ENCODE results near the gene EWSR1.

The EWSR1 gene

GRCh38 chr22:29298641-29299040, 30.6 kb downstream of the EWSR1 start:
- Histone ChIP-seq H3K9ac (ENCODE audit: low read length) (no peak overlapping the region), H3K27ac (ENCODE audit: low read depth, low read length) (no peak overlapping the region), H4K5ac (ENCODE audit: low read length) (no peak overlapping the region), H2BK5ac (ENCODE audit: low read length) (no peak overlapping the region), H4K8ac (ENCODE audit: low read depth, low read length) (no peak overlapping the region), H3K79me1 (ENCODE audit: low read length) (peaks cover 9% of the 10 kb centered on the region), H2BK15ac (replicated peaks; ENCODE audit: low read depth) (no peak overlapping the region), H2AK5ac (ENCODE audit: low read length) (no peak overlapping the region), H2BK120ac (ENCODE audit: low read depth, low read length) (no peak overlapping the region), H3K27me3 (ENCODE audit: insufficient read depth, low read length, poor library complexity) (no peaks in the 10 kb centered on the region), H3K36me3 (ENCODE audit: control insufficient read depth, insufficient read depth, low read length) (peaks cover 40% of the 10 kb centered on the region), H3K18ac (ENCODE audit: low read length) (no peak overlapping the region), H3K4me3 (ENCODE audit: low read length) (no peak overlapping the region), H3K79me2 (ENCODE audit: control insufficient read depth, insufficient read depth, low read length) (no peaks in the 10 kb centered on the region), H3K4me2 (ENCODE audit: low read length) (no peak overlapping the region), H3K4me1 (ENCODE audit: control insufficient read depth, low read depth, low read length) (no peaks in the 10 kb centered on the region), H3K56ac (ENCODE audit: low read length) (no peak overlapping the region), H3K23ac (ENCODE audit: low read length) (no peak overlapping the region), H3K4ac (ENCODE audit: low read depth, low read length) (no peak overlapping the region)
- no peak for DNase-seq
- WGBS (ENCODE audit: extremely low coverage, insufficient coverage, low lambda C conversion rate) = no CpG with 5 or more reads among the region's 8 CpGs

DNA sequence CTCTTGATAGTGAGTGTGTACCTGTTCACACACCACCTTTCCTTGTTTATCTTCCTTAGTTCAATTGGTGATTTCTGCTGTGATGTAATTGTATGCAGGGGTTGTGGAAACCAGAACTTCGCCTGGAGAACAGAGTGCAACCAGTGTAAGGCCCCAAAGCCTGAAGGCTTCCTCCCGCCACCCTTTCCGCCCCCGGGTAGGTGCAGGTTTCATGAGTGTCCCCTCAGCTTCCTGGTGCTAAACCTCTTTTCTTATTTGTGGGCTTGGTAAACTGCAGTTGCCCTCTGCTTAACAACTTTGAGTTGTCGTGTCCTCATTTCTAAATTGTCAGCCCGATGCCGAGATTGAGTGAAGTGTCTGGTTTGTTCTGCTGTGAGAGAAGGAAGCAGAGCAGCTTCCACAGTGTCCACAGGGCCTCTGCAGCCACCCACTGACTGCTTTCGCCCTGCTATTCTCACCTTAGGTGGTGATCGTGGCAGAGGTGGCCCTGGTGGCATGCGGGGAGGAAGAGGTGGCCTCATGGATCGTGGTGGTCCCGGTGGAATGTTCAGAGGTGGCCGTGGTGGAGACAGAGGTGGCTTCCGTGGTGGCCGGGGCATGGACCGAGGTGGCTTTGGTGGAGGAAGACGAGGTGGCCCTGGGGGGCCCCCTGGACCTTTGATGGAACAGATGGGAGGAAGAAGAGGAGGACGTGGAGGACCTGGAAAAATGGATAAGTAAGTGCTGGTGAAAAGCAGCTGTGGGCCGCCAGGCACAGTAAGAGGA, 31.2 kb downstream of the EWSR1 start:
- Histone ChIP-seq H3K36me3 (ENCODE audit: control insufficient read depth, insufficient read depth, low read length) (peaks cover 40% of the 10 kb centered on the region), H2AK5ac (ENCODE audit: low read length) (no peak overlapping the region), H3K4me3 (ENCODE audit: low read length) (no peak overlapping the region), H3K4ac (ENCODE audit: low read depth, low read length) (no peak overlapping the region), H3K56ac (ENCODE audit: low read length) (no peak overlapping the region), H3K23ac (ENCODE audit: low read length) (no peak overlapping the region), H2BK5ac (ENCODE audit: low read length) (no peak overlapping the region), H2BK15ac (replicated peaks; ENCODE audit: low read depth) (no peak overlapping the region), H4K5ac (ENCODE audit: low read length) (no peak overlapping the region), H3K79me1 (ENCODE audit: low read length) (peaks cover 9% of the 10 kb centered on the region), H3K27me3 (ENCODE audit: insufficient read depth, low read length, poor library complexity) (no peaks in the 10 kb centered on the region), H4K8ac (ENCODE audit: low read depth, low read length) (no peak overlapping the region), H3K27ac (ENCODE audit: low read depth, low read length) (no peak overlapping the region), H3K18ac (ENCODE audit: low read length) (no peak overlapping the region), H3K4me1 (ENCODE audit: control insufficient read depth, low read depth, low read length) (no peaks in the 10 kb centered on the region), H3K4me2 (ENCODE audit: low read length) (no peak overlapping the region), H3K79me2 (ENCODE audit: control insufficient read depth, insufficient read depth, low read length) (no peaks in the 10 kb centered on the region), H2BK120ac (ENCODE audit: low read depth, low read length) (no peak overlapping the region), H3K9ac (ENCODE audit: low read length) (no peak overlapping the region)
- no CpG with 5 or more reads among the region's 19 CpGs for WGBS (ENCODE audit: extremely low coverage, insufficient coverage, low lambda C conversion rate)
- DNase-seq = no peak

- no peaks in the 10 kb centered on the region for H3K4me1 ChIP-seq (ENCODE audit: control insufficient read depth, low read depth, low read length)
- H3K4me2 ChIP-seq (ENCODE audit: low read length) = no peak overlapping the region
- H3K4me3 ChIP-seq (ENCODE audit: low read length) = no peak overlapping the region
- H3K4ac ChIP-seq (ENCODE audit: low read depth, low read length) = no peak overlapping the region
- H3K36me3 ChIP-seq (ENCODE audit: control insufficient read depth, insufficient read depth, low read length) = peaks cover 40% of the 10 kb centered on the region
- no peak overlapping the region for H3K18ac ChIP-seq (ENCODE audit: low read length)
- no peaks in the 10 kb centered on the region for H3K27me3 ChIP-seq (ENCODE audit: insufficient read depth, low read length, poor library complexity)
- no peak overlapping the region for H2BK5ac ChIP-seq (ENCODE audit: low read length)
- H3K9ac ChIP-seq (ENCODE audit: low read length) = no peak overlapping the region
- no peak for DNase-seq
- no peak overlapping the region for H3K23ac ChIP-seq (ENCODE audit: low read length)
- peaks cover 9% of the 10 kb centered on the region for H3K79me1 ChIP-seq (ENCODE audit: low read length)
- no peak overlapping the region for H3K56ac ChIP-seq (ENCODE audit: low read length)
- no CpG with 5 or more reads among the region's 4 CpGs for WGBS (ENCODE audit: extremely low coverage, insufficient coverage, low lambda C conversion rate)
- H2AK5ac ChIP-seq (ENCODE audit: low read length) = no peak overlapping the region
- H4K5ac ChIP-seq (ENCODE audit: low read length) = no peak overlapping the region
- H2BK15ac ChIP-seq (replicated peaks; ENCODE audit: low read depth) = no peak overlapping the region
- H3K79me2 ChIP-seq (ENCODE audit: control insufficient read depth, insufficient read depth, low read length) = no peaks in the 10 kb centered on the region
- H3K27ac ChIP-seq (ENCODE audit: low read depth, low read length) = no peak overlapping the region
- no peak overlapping the region for H2BK120ac ChIP-seq (ENCODE audit: low read depth, low read length)
- no peak overlapping the region for H4K8ac ChIP-seq (ENCODE audit: low read depth, low read length)
Observed at GRCh38 chr22:29300467-29300806, 32.4 kb downstream of the EWSR1 start.

GRCh38 chr22:29300807-29301601, 32.9 kb downstream of the EWSR1 start:
- Histone ChIP-seq H2AK5ac (ENCODE audit: low read length) (no peak overlapping the region), H2BK5ac (ENCODE audit: low read length) (no peak overlapping the region), H3K27me3 (ENCODE audit: insufficient read depth, low read length, poor library complexity) (no peaks in the 10 kb centered on the region), H3K18ac (ENCODE audit: low read length) (no peak overlapping the region), H3K4ac (ENCODE audit: low read depth, low read length) (no peak overlapping the region), H3K23ac (ENCODE audit: low read length) (no peak overlapping the region), H3K4me1 (ENCODE audit: control insufficient read depth, low read depth, low read length) (peaks cover 2% of the 10 kb centered on the region), H3K27ac (ENCODE audit: low read depth, low read length) (no peak overlapping the region), H4K8ac (ENCODE audit: low read depth, low read length) (no peak overlapping the region), H2BK15ac (replicated peaks; ENCODE audit: low read depth) (no peak overlapping the region), H3K79me2 (ENCODE audit: control insufficient read depth, insufficient read depth, low read length) (no peaks in the 10 kb centered on the region), H2BK120ac (ENCODE audit: low read depth, low read length) (no peak overlapping the region), H3K4me3 (ENCODE audit: low read length) (no peak overlapping the region), H3K79me1 (ENCODE audit: low read length) (peaks cover 6% of the 10 kb centered on the region), H3K9ac (ENCODE audit: low read length) (no peak overlapping the region), H4K5ac (ENCODE audit: low read length) (no peak overlapping the region), H3K4me2 (ENCODE audit: low read length) (no peak overlapping the region), H3K36me3 (ENCODE audit: control insufficient read depth, insufficient read depth, low read length) (peaks cover 36% of the 10 kb centered on the region), H3K56ac (ENCODE audit: low read length) (no peak overlapping the region)
- DNase-seq = peak; percentile 10
- no CpG with 5 or more reads among the region's 10 CpGs for WGBS (ENCODE audit: extremely low coverage, insufficient coverage, low lambda C conversion rate)

- H2BK5ac ChIP-seq (ENCODE audit: low read length) = no peak overlapping the region
- no peak overlapping the region for H3K4ac ChIP-seq (ENCODE audit: low read depth, low read length)
- H3K56ac ChIP-seq (ENCODE audit: low read length) = no peak overlapping the region
- peaks cover 3% of the 10 kb centered on the region for H3K79me1 ChIP-seq (ENCODE audit: low read length)
- no peak overlapping the region for H3K4me3 ChIP-seq (ENCODE audit: low read length)
- H2BK15ac ChIP-seq (replicated peaks; ENCODE audit: low read depth) = no peak overlapping the region
- no peak overlapping the region for H4K5ac ChIP-seq (ENCODE audit: low read length)
- H3K79me2 ChIP-seq (ENCODE audit: control insufficient read depth, insufficient read depth, low read length) = no peaks in the 10 kb centered on the region
- H4K8ac ChIP-seq (ENCODE audit: low read depth, low read length) = no peak overlapping the region
- WGBS (ENCODE audit: extremely low coverage, insufficient coverage, low lambda C conversion rate) = no CpG with 5 or more reads among the region's 17 CpGs
- H3K27ac ChIP-seq (ENCODE audit: low read depth, low read length) = no peak overlapping the region
- no peak overlapping the region for H2BK120ac ChIP-seq (ENCODE audit: low read depth, low read length)
- H2AK5ac ChIP-seq (ENCODE audit: low read length) = no peak overlapping the region
- DNase-seq = peak; percentile 5
- no peak overlapping the region for H3K23ac ChIP-seq (ENCODE audit: low read length)
- H3K4me1 ChIP-seq (ENCODE audit: control insufficient read depth, low read depth, low read length) = peaks cover 2% of the 10 kb centered on the region
- no peak overlapping the region for H3K9ac ChIP-seq (ENCODE audit: low read length)
- peaks cover 29% of the 10 kb centered on the region for H3K36me3 ChIP-seq (ENCODE audit: control insufficient read depth, insufficient read depth, low read length)
- no peaks in the 10 kb centered on the region for H3K27me3 ChIP-seq (ENCODE audit: insufficient read depth, low read length, poor library complexity)
- H3K4me2 ChIP-seq (ENCODE audit: low read length) = no peak overlapping the region
- no peak overlapping the region for H3K18ac ChIP-seq (ENCODE audit: low read length)
Observed at GRCh38 chr22:29301716-29302401, 33.8 kb downstream of the EWSR1 start.

All from mesendoderm (in vitro differentiated cells).